ENCODE measurements around the gene NSL1. TPM values are rescaled to one million over a fixed set of nuclear protein-coding genes. Genes with fewer than 3 reads are reported as not detected.

The NSL1 gene
- total and polyA plus RNA-seq, 3 donors from 2014 or later = 29.3 to 52.7 (median 50.0) TPM

DNA sequence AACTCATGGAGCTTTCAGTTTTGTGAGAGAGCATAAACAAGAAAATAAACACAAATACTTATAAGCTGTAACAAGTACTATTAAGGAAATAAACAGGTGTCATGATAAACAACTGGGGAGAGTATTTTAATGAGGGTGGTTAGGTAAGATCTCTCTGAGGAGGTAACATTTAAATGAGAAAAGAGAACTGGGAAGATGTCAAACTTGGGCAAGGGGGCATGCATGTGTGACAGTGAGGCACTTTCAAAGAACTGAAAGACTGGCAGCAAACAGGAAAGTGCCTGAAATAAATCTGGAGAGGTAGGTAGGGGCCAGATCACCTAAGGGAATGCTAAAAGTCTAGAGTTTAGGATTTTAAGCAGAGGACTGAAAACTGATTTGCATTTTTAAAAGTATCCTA lies 37.8 kb downstream of the NSL1 start:
- intact Hi-C loops (cut with DNase I; ENCODE audit: low total_unique reads) = no loop called here

DNA sequence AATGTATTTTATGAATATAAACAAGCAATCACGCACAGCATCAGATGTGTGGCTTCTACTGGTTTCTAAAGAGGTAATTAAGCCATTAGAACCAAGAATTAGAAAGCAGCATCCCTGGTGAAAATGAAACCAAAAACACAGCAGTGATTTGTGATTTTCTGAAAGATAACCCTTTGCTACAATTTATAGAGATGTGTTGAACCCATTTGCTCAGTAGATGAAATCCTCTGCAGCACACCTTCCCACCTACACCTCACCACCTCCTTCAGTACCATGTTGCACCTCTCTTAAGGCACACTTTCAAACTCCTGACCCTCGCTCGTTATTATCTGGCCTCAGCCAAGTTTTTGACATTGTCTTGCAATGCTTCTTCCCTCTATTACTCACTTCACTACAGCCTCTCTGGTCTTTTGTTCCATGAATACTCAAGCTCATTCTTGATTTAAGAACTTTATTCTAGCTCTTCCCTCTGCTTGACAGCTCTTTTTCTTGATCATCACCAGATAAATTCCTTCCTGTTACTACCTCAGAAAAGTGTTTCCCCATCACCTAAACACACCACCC lies 38.6 kb downstream of the NSL1 start:
- no peak for DNase-seq
- Histone ChIP-seq H3K4me1 (peaks cover 9% of the 10 kb centered on the region), H3K36me3 (ENCODE audit: low read depth, missing control alignments) (no peaks in the 10 kb centered on the region), H3K27ac (no peak overlapping the region), H3K4me3 (no peak overlapping the region), H3K27me3 (no peaks in the 10 kb centered on the region), H3K9me3 (no peaks in the 10 kb centered on the region)
- intact Hi-C loops (cut with DNase I; ENCODE audit: low total_unique reads) = no loop called here
- TF ChIP-seq CTCF (IDR thresholded peaks at IDR 0.05) (no peak), POLR2A (IDR thresholded peaks at IDR 0.05) (no peak)
- WGBS, 2 donors = 59 to 69% methylated on average over 3 of the region's 3 CpGs

More for the DNA sequence above, 37.8 kb downstream of the NSL1 start:
- no peak for DNase-seq
- H3K4me3 ChIP-seq = no peak overlapping the region
- H3K36me3 ChIP-seq (ENCODE audit: low read depth, missing control alignments) = no peaks in the 10 kb centered on the region
- no peak overlapping the region for H3K27ac ChIP-seq
- no peaks in the 10 kb centered on the region for H3K27me3 ChIP-seq
- H3K4me1 ChIP-seq = peaks cover 9% of the 10 kb centered on the region
- H3K9me3 ChIP-seq = no peaks in the 10 kb centered on the region
- no peak for TF ChIP-seq POLR2A (IDR thresholded peaks at IDR 0.05)
- TF ChIP-seq CTCF (IDR thresholded peaks at IDR 0.05) = no peak

- DNase-seq = no peak
- H3K36me3 ChIP-seq (ENCODE audit: low read depth, missing control alignments) = no peaks in the 10 kb centered on the region
- intact Hi-C loops (cut with DNase I; ENCODE audit: low total_unique reads) = no loop called here
- no peaks in the 10 kb centered on the region for H3K9me3 ChIP-seq
- TF ChIP-seq POLR2A (IDR thresholded peaks at IDR 0.05) (no peak), CTCF (IDR thresholded peaks at IDR 0.05) (no peak)
- no peak overlapping the region for H3K4me3 ChIP-seq
- no peaks in the 10 kb centered on the region for H3K27me3 ChIP-seq
- peaks cover 9% of the 10 kb centered on the region for H3K4me1 ChIP-seq
- WGBS, 2 donors = 83 to 84% methylated on average over 3 of the region's 3 CpGs
- no peak overlapping the region for H3K27ac ChIP-seq
Measured at GRCh38 chr1:212752252-212752933, 39.2 kb downstream of the NSL1 start.

GRCh38 chr1:212749821-212750535 lies 41.6 kb downstream of the NSL1 start:
- DNase-seq = no peak
- Histone ChIP-seq H3K27ac (no peak overlapping the region), H3K4me3 (no peak overlapping the region), H3K9me3 (no peaks in the 10 kb centered on the region), H3K36me3 (ENCODE audit: low read depth, missing control alignments) (no peaks in the 10 kb centered on the region), H3K27me3 (no peaks in the 10 kb centered on the region), H3K4me1 (peaks cover 9% of the 10 kb centered on the region)
- intact Hi-C loops (cut with DNase I; ENCODE audit: low total_unique reads) = no loop called here
- TF ChIP-seq CTCF (IDR thresholded peaks at IDR 0.05) (peak in 2 of 3 experiments; percentile 50 to 66), POLR2A (IDR thresholded peaks at IDR 0.05) (no peak)
- WGBS, 2 donors = 55 to 61% methylated on average over 4 of the region's 4 CpGs

All from testis (tissue), 3 donors.